NCI-H146 treated with DMSO at 0.1 percent for 48 hours (cell line): ENCODE results near the gene ATP6V1F.

ENCODE experiments used
- DNase-seq: peaks from one replicate; lab custom pipeline; 2025; ENCODE audit not compliant: unreplicated experiment; lab: John Stamatoyannopoulos, UW

Gene ATP6V1F

DNA sequence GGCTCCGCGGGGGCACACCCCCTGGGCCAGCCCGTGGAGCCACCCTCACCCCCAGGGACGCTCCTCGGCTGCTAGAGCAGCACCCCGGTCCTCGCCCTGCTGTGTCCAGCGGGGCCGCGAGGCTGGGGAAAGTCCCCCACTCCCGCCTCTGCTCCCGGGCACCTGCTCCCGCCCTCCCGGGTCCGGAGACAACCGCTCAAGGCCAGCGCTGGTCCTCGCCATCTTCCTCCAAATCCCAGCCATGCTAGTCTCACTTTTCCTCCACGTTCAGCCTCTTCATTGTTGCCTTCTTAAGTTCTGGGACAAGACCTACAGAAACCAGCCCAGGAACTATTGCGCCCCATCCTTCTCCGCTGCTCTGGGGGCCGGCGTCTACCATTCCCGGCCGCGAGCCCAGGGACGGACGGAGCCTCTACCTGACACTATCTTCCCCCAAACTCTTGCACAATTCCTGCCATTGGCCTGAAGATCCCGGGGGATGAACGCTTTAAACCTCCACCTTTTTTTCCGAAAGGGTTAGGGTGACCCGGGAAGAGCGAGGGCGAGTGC is 52.7 kb downstream of the ATP6V1F start:
- no peak for DNase-seq
